Measurements from ENCODE around the gene PPP1R9A.
A peak's percentile ranks its signal among the peaks of the same experiment; 100 is the strongest.

Gene PPP1R9A

DNA sequence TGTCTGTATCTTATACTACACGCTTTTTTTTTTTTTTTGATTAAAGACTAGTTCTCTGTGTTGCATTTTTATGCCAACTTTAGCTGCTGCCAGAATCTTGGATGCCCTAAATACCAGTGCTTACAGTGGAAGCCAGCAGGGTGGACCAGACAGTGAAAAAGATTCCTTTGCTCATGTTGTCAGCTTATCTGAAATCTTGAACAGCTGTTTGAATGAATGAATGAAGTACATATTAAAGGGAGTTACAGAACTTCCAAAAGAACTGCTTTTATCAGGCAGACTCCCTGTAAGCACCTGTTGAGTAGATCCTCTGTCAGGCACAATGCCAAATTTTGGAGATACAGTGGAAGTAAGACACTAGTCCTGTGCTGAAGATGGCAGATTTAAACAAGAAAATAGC lies 184.9 kb downstream of the PPP1R9A start:
- no peak for DNase-seq (ENCODE audit: low spot score)
- no peak for FAIRE-seq

DNA sequence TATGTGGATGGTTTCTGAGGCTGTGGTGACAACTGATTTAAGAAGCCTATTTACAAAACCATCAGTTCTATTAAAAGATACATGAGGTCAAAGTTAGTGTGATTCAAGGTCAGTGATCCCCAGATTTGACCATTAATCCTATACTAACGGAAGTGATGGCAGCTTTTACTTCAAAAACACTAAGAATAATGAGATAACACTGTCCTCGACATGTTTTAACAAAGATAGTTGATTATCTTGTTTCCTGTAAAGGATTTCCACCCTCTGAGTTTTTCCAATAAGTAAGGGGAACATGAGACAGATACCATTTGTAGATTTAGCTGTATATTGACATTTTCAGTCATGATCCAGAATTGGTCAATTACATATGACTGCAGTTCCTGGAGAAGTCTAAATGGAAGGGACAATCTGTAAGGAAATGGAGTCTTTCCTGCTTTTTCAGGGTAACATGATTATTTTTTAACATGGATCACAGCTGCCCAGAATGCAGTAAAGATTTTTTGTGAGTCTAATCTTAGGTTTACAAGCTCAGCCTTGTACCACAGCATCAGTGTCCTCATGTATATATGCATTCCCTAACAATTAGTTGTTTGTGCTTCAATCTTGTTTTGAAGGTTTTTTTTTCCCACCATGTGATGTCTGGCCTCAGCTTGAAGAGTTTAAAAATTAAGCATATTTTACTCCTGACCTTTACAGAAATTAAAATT lies 188.0 kb downstream of the PPP1R9A start:
- FAIRE-seq: no peak
- DNase-seq (ENCODE audit: low spot score): no peak

DNA sequence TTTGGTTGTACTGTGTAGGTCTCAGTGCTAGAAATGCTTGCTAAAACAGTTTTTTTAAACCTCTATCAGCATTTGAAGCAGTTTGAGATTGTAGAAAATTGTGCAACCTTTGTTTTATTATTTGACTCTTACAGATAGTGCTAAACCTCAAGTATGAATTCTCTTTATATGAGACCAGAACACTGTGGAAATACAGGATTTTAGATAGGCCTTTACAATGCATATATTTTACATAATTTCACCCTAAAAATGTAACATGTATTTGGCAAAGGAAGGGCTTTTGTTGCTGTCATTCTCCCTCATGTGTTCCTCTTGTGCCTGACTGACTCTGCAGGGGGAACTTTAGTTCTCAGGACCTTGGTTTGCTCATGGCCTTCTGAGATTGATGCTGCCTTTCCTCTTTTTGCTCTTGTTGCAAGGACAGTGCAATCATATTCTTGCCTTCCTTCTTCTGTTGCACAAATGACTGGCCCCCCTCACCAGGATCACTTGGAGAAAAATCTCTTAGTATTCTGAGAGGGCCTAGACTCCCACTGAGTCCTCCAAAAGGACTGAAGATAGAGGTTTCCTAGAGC lies 188.7 kb downstream of the PPP1R9A start:
- FAIRE-seq (no peak), DNase-seq (ENCODE audit: low spot score) (no peak)

DNA sequence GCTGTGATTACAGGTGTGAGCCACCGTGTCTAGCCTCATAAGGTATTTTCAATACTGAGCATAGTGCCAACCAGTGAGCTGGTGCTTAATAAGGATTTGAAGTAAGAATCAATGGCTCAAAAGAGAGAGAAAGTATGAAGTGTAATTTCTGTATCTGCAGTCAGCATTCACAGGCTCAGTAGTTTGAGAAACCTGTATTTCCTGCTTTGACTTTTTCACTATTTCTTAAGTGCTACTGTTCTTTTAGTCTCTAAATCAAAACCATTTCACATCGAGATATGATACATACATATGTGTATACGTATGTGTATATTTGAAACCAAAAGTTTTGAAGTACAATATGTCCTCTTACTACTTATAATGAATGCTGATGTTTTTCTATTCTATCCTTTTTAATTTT lies 189.9 kb downstream of the PPP1R9A start:
- no peak for FAIRE-seq
- no peak for DNase-seq (ENCODE audit: low spot score)

DNA sequence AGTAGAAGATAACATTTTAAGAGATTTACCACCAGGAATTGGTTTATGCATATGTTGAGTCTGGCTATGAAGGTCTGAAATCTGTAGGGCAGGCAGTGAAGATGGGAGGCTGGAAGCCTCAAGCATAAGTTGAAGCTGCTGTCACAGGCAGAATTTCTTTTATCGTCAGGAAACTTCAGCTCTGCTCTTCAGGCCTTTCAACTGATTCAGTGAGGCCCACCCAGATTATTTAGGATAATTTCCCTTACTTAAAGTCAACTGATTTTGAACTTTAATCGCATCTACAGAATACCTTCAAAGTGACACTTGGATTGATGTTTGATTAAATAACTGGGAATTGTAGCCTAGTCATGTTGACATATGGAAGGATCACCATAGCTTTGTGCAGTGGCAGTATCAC lies 190.5 kb downstream of the PPP1R9A start:
- no peak for DNase-seq (ENCODE audit: low spot score)
- FAIRE-seq: no peak

DNA sequence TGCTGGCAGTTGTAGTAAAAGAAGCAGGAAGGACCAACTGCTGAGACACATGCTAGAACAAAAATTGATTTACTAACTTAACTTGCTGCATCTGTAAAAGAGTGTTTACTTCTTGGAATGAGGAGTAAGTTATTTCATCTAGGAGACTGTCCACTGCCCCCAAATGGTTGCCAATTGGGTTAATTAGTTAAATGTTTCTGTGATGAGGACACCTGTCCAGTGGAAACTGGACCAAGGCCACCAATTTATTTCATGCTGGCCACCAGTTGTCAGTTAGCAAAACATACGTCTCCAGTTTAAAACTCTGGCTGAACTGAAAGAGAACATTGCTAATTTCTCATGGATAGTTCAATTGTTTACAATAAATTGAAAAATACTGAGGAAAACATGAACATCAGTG lies 191.7 kb downstream of the PPP1R9A start:
- FAIRE-seq (no peak), DNase-seq (ENCODE audit: low spot score) (no peak)

DNA sequence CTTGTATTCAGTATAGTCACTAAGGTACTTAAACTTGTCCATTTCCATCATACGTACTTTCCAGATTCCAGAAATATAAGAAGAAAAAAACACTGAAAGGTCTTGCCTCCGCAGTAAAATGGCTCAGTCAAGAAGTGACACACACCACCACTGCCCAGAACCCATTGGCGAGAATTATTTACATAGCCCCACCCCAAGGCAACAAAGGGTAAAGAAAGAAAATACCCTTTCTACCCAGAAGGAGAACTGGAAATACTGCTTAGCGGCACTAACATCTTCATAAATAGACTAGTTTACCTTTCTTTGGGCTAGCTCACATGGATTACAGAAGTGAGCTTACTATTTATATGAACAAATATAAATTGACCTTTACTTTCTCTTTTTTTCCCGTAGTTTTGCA lies 194.0 kb downstream of the PPP1R9A start:
- no peak for FAIRE-seq
- no peak for DNase-seq (ENCODE audit: low spot score)

DNA sequence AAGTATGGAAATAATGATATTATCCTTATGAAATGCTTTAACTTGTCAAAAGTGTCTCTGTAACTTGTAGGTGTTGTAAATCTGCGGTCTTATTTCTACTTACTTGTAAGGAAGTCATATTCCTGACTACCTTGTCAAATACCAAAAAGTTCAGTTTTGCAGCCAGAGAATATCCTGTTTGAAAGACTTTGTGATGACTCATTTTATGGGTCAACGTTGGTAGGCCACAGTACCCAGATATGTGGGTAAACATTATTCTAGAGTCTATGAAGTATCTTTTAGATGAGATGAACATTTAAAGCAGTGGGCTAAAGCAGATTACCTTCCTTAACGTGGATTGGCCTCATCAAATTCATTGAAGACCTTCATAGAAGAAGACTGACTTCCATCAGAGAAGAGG lies 195.3 kb downstream of the PPP1R9A start:
- DNase-seq (ENCODE audit: low spot score): peak; percentile 76
- peak; percentile 96 for FAIRE-seq

DNA sequence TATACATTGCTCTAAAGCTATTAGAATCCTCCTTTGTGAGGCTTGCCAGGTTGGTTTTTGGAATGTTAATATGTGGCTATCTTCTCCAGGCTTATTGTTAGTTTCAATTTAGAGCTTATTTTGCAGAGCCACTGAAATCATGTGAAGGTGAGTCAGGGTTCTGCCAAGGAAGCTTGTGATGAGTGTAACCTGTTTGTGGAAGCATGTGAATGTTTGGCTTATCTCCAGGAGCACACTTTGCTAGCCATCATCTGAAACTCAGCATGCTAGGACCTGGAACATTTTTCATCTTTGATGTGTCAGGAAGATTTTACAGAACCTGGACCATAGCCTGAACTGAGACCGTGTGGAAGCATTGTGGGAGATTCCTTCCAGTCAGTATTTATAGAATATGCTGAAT lies 197.3 kb downstream of the PPP1R9A start:
- DNase-seq (ENCODE audit: low spot score) (peak; percentile 89), FAIRE-seq (peak; percentile 93)

DNA sequence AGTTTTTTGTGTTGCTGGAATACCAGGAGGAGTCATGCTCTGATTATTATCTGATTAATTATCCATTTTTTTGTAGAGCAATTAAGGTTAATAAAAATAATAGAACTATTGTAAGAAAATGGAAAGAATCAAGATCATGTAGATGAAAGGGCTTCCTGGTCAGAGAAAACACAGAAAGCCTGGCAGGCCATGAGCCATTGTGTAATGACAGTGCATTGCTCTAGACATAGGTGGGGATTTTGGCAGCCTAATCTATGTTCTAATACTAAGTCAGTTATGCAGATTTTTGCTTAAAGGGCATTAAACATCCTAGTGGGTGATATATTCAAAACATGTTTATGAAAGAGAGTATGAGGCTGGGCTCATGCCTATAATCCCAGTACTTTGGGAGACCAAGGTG lies 198.2 kb downstream of the PPP1R9A start:
- FAIRE-seq: no peak
- DNase-seq (ENCODE audit: low spot score): no peak

DNA sequence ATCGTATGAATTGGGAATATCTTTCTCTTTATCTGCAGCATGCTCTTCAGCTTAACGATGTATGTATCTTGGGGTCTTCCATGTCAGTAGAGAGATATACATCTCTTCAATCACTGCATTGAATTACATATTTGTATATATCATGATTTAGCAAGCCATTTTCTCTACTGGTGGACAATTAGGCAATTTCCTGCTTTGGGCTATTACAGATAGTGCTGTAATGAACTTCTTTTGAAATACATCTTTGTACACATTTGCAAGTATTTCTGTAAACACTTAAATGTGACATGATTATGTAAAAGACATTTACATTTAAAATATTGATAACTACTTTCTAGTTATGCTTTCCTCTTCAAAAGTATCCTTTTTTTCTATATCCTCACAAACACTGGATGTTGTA lies 199.0 kb downstream of the PPP1R9A start:
- no peak for DNase-seq (ENCODE audit: low spot score)
- FAIRE-seq: peak; percentile 22

DNA sequence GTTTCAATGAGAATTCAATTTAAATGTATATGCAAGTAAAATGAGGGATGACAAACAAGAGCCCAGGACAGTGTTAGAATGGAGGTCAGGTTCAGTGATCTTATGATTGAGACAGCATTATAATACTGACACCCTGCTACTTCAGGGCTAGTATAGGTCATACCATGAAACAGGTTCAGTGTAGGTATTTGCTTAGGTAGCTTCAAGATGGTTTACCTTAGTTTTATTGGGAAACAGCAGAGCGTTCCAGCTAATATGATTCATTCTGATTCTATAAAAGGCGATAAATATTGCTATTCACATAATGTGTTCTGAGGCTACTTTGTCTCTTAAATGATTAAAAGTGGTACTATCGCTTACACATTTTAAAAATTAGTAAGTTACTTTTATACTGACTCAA lies 203.3 kb downstream of the PPP1R9A start:
- DNase-seq (ENCODE audit: low spot score) (no peak), FAIRE-seq (no peak)

DNA sequence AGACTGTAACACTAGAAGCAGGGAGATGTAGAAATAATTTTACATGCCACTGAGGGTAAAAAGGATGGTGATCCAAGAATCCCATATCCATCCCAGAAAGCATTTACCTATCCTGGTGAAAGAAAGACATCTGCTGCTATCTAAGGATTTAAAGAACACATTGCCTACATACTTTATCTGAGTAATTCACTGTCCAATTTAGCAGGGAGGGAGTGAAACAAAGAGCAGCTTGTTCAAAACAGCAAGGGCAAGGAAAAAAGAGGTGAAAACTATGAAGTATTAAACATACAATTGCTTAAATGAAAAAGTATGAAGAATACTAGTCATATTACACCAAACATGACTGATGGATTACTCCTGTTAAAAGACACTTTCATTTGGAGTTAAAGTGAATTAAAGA lies 206.2 kb downstream of the PPP1R9A start:
- FAIRE-seq (no peak), DNase-seq (ENCODE audit: low spot score) (no peak)

DNA sequence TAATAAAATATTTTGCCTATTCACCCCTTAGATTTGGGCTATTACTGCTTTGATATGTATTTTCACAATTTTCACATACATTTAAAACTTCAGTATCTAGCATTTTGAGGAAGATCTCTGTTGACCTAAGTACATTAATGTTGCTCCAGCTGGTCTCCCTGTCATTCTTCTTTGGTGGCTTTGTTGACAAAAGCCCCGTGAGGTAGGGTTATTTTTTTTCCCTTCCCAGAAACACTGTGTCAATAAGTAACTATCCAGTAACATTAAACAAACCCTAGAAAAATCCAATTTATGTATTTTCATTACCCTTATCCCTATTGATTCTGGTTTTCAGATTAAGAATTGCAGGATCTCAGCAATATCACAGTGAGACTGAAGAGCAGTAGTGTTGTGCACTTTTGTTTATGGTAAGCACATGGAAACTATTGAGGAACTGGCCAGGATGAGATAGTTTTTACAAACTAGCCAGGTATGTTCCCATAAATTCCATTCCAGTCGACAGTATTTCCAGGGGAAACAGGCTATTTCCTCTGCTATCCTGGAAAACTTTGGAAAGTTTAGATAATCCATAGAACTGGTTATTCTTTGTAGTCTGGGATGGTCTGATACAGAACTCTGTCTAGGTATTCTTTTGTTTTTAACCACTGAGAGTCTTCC lies 218.8 kb downstream of the PPP1R9A start:
- DNase-seq (ENCODE audit: low spot score) (no peak), FAIRE-seq (no peak)

DNA sequence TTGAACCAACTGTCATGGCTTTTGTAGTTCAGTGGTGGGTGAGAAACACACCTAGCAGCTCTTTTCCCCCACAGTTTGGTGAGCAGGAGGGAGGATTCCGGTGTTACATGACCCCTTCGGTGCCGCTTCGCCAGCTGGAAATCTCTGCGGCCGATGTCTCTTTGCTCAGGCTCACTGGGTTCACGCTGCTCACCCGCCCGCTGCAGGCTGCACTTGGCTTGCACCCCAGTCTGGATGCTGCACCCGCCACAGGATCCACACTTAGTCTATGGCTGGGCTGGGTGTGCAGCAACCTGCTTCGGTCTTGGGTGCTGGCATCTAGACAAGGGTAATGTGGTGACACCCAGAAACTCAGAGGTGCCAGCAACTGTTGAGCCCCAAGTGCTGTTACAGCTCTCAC lies 225.1 kb downstream of the PPP1R9A start:
- DNase-seq (ENCODE audit: low spot score): no peak
- FAIRE-seq: no peak

DNA sequence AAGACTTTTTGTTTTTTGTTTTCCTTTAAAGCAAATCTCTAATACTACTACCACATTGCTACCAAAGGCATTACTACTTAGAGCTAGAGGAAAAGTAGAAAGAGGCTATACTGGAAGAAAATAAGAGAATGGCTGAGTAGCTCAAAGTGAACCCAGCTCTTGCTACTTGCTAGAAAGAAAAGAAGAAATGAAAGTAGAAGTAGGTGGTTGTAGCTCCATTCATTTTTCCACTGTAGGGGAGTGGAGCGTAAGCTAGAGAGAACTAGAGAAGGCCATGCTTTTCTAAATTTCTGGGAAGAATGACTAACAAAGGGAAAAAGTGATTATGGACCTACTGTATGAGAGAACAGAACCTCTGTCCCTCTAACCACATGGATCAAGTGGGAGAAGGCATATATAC lies 232.5 kb downstream of the PPP1R9A start:
- DNase-seq (ENCODE audit: low spot score) (no peak), FAIRE-seq (no peak)

DNA sequence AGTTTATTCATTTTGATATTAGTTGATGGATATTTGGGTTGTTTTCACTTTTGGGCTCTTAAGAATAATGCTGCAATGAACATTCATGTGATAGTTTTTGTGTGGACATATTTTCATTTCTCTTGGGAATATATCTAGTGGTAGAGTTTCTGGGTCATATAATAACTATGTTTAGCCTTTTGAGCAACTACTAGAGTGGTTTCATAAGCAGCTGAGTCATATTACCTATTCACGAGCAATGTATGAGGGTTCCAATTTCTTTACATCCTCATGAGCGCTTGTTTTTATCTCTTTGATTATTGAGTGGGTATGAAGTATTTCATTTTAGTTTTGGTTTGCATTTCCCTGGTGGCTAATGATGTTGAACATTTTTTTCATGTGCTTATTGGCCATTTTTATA lies 234.4 kb downstream of the PPP1R9A start:
- DNase-seq (ENCODE audit: low spot score) (no peak), FAIRE-seq (no peak)

DNA sequence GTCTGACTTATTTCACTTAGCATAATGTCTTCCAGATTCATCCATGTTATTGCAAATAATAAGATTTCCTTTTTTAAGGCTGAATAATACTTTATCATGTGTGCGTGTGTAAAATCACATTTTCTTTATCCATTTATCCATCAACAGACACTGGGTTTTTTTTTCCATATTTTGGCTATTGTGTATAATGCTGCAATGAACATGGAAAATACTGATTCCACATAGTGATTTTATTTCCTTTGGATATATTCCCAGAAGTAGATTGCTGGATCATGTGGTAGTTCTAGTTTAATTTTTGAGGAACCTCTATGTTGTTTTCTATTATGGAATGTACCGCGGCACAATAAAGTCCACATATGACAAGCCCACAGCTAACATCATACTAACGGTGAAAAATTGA lies 236.9 kb downstream of the PPP1R9A start:
- FAIRE-seq (no peak), DNase-seq (ENCODE audit: low spot score) (no peak)

DNA sequence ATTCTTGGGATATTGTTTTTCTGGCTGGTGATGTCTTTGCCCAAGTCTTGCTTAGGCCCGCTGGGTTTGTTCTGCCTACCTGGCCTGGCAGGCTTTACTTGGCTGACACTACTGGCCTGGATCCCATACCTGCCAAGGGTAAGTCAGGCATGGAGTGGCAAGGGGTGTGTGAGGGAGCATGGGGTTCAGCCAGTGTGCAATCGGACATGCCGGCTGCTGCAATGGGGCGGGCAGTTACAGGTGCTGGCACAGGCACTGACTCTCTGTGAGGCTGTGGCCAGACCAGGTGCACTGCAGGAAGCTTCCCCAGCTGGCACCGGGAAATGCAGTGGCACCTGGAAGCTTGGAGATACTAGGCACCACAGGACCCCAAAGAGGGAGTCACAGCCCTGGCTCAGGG lies 248.6 kb downstream of the PPP1R9A start:
- DNase-seq (ENCODE audit: low spot score) (no peak), FAIRE-seq (no peak)

DNA sequence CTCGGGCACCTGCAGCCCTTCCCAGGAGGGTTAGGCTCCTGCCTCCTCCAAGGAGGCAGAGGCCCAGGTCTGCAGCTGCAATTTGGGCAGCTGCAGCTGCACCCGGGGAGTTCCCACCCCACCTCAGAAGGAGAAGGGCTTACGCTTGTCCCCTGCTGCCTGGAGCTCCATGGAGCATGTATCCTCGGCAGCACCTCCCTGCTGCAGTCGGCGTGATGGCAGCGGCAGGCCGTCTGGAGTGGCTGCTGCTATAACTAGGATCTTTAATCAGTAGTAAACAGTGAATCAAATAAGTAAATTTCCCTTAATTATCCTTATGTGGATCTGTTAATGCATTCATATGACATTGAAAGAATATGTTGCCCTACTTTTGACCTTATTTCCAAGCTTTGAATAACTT lies 250.0 kb downstream of the PPP1R9A start:
- no peak for FAIRE-seq
- no peak for DNase-seq (ENCODE audit: low spot score)

DNA sequence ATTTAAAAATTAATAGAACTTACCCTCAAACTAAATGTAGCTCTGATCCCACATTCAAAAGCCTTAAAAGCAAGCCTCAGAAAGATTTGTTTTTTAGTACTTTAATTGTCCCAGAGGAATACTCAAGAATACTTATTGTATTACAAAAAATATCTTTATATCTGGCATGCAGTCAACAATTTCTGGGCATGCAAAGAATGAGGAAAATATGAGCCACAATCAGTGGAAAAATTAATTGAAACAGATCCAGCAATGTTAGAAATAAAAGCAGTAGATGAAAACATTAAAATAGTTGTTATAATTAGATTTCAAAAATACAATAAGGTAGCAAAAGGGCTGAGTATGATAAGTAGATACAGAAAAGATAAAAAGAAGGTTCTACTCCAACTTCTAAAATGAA lies 262.3 kb downstream of the PPP1R9A start:
- peak; percentile 47 for FAIRE-seq
- DNase-seq (ENCODE audit: low spot score): no peak

DNA sequence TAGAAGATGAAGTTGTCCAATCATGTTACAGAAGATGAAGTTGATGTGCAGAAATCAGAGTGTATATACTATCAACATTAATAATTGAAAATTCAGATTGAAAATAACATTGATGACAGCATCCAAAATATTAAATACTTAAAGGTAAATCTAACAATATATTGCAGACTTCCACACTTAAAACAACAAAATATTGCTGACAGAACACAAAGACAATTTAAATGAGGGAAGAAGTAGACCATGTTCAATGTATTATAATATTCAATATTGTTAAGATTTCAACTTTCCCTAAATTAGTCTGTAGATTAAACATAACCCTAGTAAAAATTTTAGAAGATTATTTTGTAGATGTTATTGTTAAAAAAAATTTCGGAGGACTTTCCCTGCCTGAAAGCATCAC lies 265.0 kb downstream of the PPP1R9A start:
- peak; percentile 35 for FAIRE-seq
- DNase-seq (ENCODE audit: low spot score): no peak

DNA sequence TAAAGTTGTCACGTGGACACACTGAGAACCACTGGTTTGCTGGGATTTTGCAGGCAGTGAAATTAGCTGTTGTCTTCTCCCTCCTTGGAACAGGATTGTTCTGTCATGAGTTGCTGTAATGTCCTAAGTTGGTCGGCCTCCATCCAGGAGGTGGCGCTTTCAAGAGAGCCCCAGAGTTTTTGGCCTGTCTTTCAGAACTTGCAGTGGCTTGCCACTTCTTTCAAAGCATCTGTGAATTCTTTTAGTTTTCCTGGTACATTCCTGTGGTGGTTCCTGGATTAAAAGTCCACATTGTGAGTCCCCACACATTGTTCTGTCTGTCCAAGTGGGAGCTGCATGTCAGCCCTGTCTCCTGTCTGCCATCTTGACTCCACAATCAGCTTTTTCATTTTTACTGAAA lies 283.1 kb downstream of the PPP1R9A start:
- DNase-seq (ENCODE audit: low spot score) (no peak), FAIRE-seq (no peak)
